Tracheal epithelial cell (primary cell): ENCODE data around the gene PSD2. TPM values are rescaled to one million over a fixed set of nuclear protein-coding genes. Genes with fewer than 3 reads are reported as not detected.

Experiments
- total RNA-seq: library from RNA; depleted of rRNA; stranded (reverse); fragments of >200 nt; gene quantifications from 2 replicates; pipeline ENCODE4 v1.2.1, GENCODE V29; 2014

The PSD2 gene
- total RNA-seq, result under 0.01 TPM in 1 of 2 replicates, not detected in the other

DNA sequence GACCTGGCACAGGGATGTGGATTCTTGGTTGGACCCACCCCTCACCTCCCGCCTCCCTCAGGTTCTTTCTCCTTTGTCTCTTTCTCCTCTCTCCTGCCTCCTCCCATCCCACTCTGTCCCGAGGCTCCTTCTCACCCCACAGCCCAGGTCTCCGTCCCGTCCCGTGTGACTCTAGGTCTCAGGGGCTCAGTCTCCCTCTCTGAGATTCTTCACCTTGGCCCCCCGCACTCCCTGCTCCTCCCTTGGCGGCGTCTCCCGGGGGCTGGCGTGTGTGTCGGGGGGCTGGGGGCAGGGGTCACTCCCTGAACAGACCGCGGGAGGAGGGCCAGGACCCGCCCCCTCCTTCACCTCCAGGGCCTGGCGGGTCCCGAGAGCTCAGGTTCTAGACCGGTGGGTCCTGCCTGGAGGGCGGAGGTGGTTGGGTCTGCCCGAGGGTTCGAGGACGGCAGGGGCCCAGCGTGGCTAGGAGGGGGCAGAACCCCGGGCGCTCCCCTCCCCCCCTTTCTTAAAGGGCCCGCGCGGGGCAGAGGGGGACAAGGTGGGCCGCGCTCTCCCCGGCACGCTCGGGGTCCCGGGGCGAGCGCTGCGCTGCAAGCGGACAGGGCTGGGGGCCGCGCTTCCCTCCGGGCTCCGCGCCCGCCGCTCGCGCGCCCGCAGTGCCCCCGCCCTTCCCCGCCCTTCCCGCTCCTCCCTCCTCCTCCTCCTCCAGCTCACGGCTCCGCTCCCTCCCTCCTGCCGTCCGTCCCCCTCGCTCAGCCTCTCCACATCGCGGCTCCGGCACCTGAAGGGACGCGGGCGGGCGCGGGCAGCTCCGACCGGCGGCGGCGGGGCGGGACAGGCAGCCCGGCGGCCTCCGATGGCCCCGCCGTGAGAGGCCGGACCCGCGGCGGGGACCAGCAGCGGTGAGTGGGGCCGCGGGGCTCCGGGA, at the start of gene PSD2:
Gene PSD2, plus strand, starts transcription at position 735 of the 928 bp plus-strand sequence. CDS start 13,633 bp downstream, outside the sequence.

Other genes starting within 250 kb of the PSD2 start
- 67.1 and 95.2 TPM in 2 replicates for gene UBE2D2, start 234.5 kb upstream of the PSD2 start, total RNA-seq
- gene CXXC5, start 147.5 kb upstream of the PSD2 start, total RNA-seq, result 16.4 and 47.0 TPM in 2 replicates
- gene NRG2, start 247.5 kb downstream of the PSD2 start, total RNA-seq, result 0.24 and 0.64 TPM in 2 replicates